OCI-LY1 (cell line): ENCODE results near the gene ZSCAN12.

ENCODE experiments used
- CTCF ChIP-seq: fragments of 200-600 bp; sonication (generic), shearing (Covaris generic); IDR thresholded peaks from 2 replicates; pipeline ENCODE4 v1.5.1; 2017; ENCODE audit warnings: mild to moderate bottlenecking, antibody characterized with exemption, low read length, moderate library complexity, mixed read lengths
- EZH2 ChIP-seq: fragments of 200-600 bp; sonication (generic), shearing (Covaris generic); IDR thresholded peaks from 2 replicates; pipeline ENCODE4 v1.8.0; 2017; ENCODE audit warnings: borderline replicate concordance, mixed run types, mild to moderate bottlenecking, antibody characterized with exemption, low read length, moderate library complexity, mixed read lengths

GRCh38 chr6:28433119-28433518, 33.6 kb upstream of the ZSCAN12 start:
- TF ChIP-seq CTCF (no peak), EZH2 (no peak)
